Activated CD8-positive, alpha-beta T cell treated with anti-CD3 and anti-CD28 coated beads for 36 hours (primary cell): ENCODE results near the gene PVR. TPM values are rescaled to one million over a fixed set of nuclear protein-coding genes. Genes with fewer than 3 reads are reported as not detected.
"Not testable (repeated sequence)": the region's sequence is repeated elsewhere in the genome, so short reads cannot be mapped to it uniquely, and the experiment has no call there.

Experiments used
- ATAC-seq: fragments of 200-7000 bp; cut with Tn5 transposase; one replicate; pipeline ENCODE4 v1.10.0; 2021; ENCODE audit warnings: mild to moderate bottlenecking, moderate library complexity
- CTCF ChIA-PET: fragments of 350-600 bp; sonication (Branson Sonifier 250); formaldehyde crosslinking; loops from one replicate; lab custom pipeline; 2021; ENCODE audit warnings: antibody characterized with exemption; lab: Charles Lee
- POLR2A ChIA-PET: fragments of 350-600 bp; sonication (Branson Sonifier 250); formaldehyde crosslinking; loops from one replicate; lab custom pipeline; 2021; ENCODE audit warnings: antibody characterized with exemption; lab: Charles Lee
- DNase-seq: peaks from one replicate; pipeline ENCODE4 v3.0.0-alpha.2; 2020
- H3K27ac Mint-ChIP-seq: one replicate; pipeline ENCODE4 v1.8.0; 2021; ENCODE audit warnings: mild to moderate bottlenecking, mixed read lengths
- H3K27me3 Mint-ChIP-seq: one replicate; pipeline ENCODE4 v1.8.0; 2021; ENCODE audit warnings: mixed read lengths
- H3K36me3 Mint-ChIP-seq: one replicate; pipeline ENCODE4 v1.8.0; 2021; ENCODE audit warnings: low read depth, mixed read lengths
- H3K4me1 Mint-ChIP-seq: one replicate; pipeline ENCODE4 v1.8.0; 2021; ENCODE audit warnings: low read depth, mixed read lengths
- H3K4me3 Mint-ChIP-seq: one replicate; pipeline ENCODE4 v1.8.0; 2021; ENCODE audit warnings: mild to moderate bottlenecking, moderate library complexity, mixed read lengths
- H3K9me3 Mint-ChIP-seq: one replicate; pipeline ENCODE4 v1.8.0; 2021; ENCODE audit warnings: mixed read lengths
- CTCF ChIP-seq: fragments of 200-600 bp; IDR thresholded peaks from one replicate; pipeline ENCODE4 v1.8.0; 2022; ENCODE audit warnings: antibody characterized with exemption, mild to moderate bottlenecking
- intact Hi-C: fragments of 100-400 bp; cut with micrococcal nuclease; formaldehyde crosslinking; loops from one replicate; pipeline ENCODE4 v1.10.0; 2022
- total RNA-seq, 2 experiments: library from RNA; stranded (reverse); gene quantifications; one replicate each; pipeline ENCODE4 v1.2.3, GENCODE V29; 2021

PVR gene
- total RNA-seq, 2 experiments from 2014 or later = 7.4 to 8.3 TPM

DNA sequence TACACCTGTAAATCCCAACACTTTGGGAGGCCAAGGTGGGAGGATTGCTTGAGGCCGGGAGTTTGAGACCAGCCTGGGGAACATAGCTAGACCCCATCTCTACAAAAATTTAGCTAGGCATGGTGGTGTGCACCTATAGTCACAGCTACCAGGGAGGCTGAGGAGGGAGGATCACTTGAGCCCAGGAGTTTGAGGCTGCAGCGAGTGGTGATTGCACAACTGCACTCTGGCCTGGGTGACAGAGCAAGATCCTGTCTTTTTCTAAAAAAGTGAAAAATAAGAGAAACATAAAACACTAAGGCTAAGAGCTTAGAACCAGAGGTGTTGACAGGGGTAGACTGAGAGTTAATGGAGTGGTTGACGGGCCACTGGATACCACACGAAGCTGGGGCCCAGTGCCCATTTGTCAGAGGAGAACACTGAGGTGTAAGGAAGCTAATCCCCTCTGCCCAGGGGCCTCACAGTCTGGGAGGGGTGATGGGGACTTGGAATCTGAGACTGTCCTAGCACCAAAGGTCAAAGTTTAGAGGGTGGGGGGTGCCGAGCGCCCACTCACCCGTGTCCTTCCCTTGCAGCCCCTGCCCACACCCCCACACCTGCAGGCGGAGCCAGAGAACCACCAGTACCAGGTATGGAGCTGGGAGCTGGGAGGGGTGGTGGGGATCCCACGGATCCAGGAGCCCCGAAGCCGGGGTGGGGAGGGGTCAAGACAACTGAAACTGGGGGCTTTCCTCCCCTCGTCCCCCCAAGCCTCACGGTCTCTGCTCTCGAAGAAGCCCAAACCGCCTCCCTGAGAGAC is 38.5 kb downstream of the PVR start:
- H3K4me1 Mint-ChIP-seq = peaks cover 15% of the 10 kb centered on the region
- H3K9me3 Mint-ChIP-seq = no peaks in the 10 kb centered on the region
- ChIA-PET CTCF (interaction anchor here (0.7 to 2.1 kb wide), 4 partner anchors 25 to 102 kb away, joined by 3 to 9 read pairs (median 3); no protein-coding TSS in a partner anchor), POLR2A (interaction anchor here (0.7 to 0.9 kb wide), 2 partner anchors 25 to 182 kb away, joined by 3 read pairs; partner anchors contain the start of gene ZNF180)
- DNase-seq (no peak), ATAC-seq (no peak)
- no peak overlapping the region for H3K27ac Mint-ChIP-seq
- H3K36me3 Mint-ChIP-seq = no peaks in the 10 kb centered on the region
- TF ChIP-seq CTCF = no peak
- H3K4me3 Mint-ChIP-seq = no peak overlapping the region
- H3K27me3 Mint-ChIP-seq = peaks cover 11% of the 10 kb centered on the region
- intact Hi-C loops = no loop called here

DNA sequence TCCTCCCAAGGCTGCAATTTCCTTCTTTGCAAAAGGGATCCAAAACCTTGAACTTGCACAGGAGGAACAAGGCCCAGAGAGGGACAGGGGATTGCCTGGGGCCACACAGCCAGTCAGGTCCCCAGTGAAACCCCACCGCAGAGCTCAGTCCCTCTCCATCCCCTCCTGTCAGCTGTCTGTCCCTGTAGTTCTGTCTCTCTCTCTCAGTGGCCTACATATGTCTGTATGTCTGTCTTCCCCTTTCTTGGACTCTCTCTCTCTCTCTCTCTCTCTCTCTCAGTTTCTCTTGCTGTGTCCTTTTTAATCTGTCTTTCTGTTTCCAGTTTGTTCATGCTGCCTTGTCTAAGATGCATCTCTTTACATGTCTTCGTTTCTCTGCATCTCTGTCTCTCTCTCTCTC is 39.1 kb downstream of the PVR start:
- peaks cover 15% of the 10 kb centered on the region for H3K4me1 Mint-ChIP-seq
- TF ChIP-seq CTCF = no peak
- intact Hi-C loops = no loop called here
- no peak for ATAC-seq
- ChIA-PET CTCF (interaction anchor here (2.1 kb wide), 1 partner anchor 41 kb away, joined by 9 read pairs; no protein-coding TSS in a partner anchor), POLR2A (interaction anchor here (0.7 to 0.9 kb wide), 2 partner anchors 25 to 182 kb away, joined by 3 read pairs; partner anchors contain the start of gene ZNF180)
- H3K4me3 Mint-ChIP-seq = no peak overlapping the region
- H3K9me3 Mint-ChIP-seq = no peaks in the 10 kb centered on the region
- DNase-seq = no peak
- peaks cover 13% of the 10 kb centered on the region for H3K27me3 Mint-ChIP-seq
- H3K36me3 Mint-ChIP-seq = no peaks in the 10 kb centered on the region
- H3K27ac Mint-ChIP-seq = peak overlapping the region; percentile 9

- DNase-seq (no peak), ATAC-seq (no peak)
- no peak for TF ChIP-seq CTCF
- H3K27ac Mint-ChIP-seq = no peak overlapping the region
- H3K27me3 Mint-ChIP-seq = peaks cover 19% of the 10 kb centered on the region
- peaks cover 15% of the 10 kb centered on the region for H3K4me1 Mint-ChIP-seq
- no peak overlapping the region for H3K4me3 Mint-ChIP-seq
- ChIA-PET POLR2A (interaction anchor here (0.9 kb wide), 1 partner anchor 183 kb away, joined by 3 read pairs; the partner anchor contains the start of gene ZNF180), CTCF (interaction anchor here (2.1 kb wide), 1 partner anchor 40 kb away, joined by 9 read pairs; no protein-coding TSS in a partner anchor)
- intact Hi-C loops = no loop called here
- H3K36me3 Mint-ChIP-seq = no peaks in the 10 kb centered on the region
- no peaks in the 10 kb centered on the region for H3K9me3 Mint-ChIP-seq
Measured at GRCh38 chr19:44683434-44684210, 39.9 kb downstream of the PVR start.

DNA sequence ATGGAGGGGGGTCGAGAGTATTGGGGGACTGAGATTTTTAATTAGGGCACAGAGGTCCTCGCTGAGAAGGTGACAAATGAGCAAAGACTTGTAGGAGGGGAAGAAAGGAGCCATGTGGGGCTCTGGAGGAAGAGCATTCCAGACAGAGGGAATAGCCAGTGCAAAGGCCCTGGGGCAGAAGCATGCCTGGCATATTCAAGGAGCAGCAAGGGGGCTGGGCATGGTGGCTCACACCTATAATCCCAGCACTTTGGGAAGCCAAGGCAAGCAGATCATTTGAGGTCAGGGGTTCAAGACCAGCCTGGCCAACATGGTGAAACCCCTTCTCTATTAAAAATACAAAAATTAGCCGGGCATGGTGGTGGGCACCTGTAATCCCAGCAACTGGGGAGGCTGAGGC is 40.7 kb downstream of the PVR start:
- Mint-ChIP-seq H3K4me1 (peaks cover 19% of the 10 kb centered on the region), H3K27me3 (peaks cover 21% of the 10 kb centered on the region)
- H3K4me3 Mint-ChIP-seq, CTCF ChIA-PET, POLR2A ChIA-PET, ATAC-seq, DNase-seq, H3K9me3 Mint-ChIP-seq, intact Hi-C loops, H3K27ac Mint-ChIP-seq, H3K36me3 Mint-ChIP-seq: not testable (repeated sequence)
